GM13977 (cell line): ENCODE data around the gene CTIF.

Experiments used
- DNase-seq: peaks from one replicate; pipeline ENCODE4 v3.0.0; 2012; ENCODE audit warnings: low spot score
- in situ Hi-C: fragments of 300-500 bp; cut with MboI; formaldehyde crosslinking; loops from one replicate; pipeline ENCODE4 v1.12.0; 2022; ENCODE audit warnings: low sequenced_read_pairs, low pct_unique_long_range_greater_than_20kb, mixed read lengths, inconsistent platforms; ENCODE audit not compliant: unreplicated experiment
- TF ChIP-seq, protein P1 (sequence below): IDR thresholded peaks from 2 replicates; pipeline ENCODE4 v1.5.1; 2012; ENCODE audit warnings: mild to moderate bottlenecking, control low read depth; ENCODE audit not compliant: insufficient read depth; ENCODE audit errors: extremely low read depth, missing control alignments

CTIF gene

DNA sequence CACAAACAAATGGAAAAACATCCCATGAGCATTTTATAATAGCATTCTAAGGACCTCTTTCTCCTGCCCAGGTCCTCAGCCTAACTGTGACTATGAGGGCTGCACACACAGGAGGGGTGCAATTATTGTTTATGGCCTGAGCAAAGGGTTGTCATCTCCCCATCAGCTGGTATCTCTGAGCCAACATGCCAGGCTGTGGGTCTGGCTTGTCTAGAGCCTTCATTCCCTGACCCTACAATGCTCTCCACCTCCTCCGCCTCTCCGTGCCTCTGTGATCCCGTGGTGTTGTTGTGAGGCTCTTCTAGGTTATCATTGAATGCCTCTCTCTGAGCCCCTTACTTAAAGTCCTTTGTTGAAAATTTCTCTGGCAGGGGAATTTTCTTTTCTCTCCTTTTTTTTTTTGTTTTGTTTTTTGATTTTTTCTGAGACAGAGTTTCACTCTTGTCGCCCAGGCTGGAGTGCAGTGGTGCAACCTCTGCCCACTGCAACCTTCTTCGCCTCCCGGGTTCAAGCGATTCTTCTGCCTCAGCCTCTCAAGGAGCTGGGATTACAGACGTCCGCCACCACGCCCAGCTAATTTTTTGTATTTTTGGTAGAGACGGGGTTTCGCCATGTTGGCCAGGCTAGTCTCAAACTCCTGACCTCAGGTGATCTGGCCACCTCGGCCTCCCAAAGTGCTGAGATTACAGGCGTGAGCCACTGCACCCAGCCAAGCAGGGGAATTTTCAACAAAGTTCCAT lies 285.6 kb downstream of the CTIF start:
- DNase-seq: no peak
- TF ChIP-seq, protein P1, sequence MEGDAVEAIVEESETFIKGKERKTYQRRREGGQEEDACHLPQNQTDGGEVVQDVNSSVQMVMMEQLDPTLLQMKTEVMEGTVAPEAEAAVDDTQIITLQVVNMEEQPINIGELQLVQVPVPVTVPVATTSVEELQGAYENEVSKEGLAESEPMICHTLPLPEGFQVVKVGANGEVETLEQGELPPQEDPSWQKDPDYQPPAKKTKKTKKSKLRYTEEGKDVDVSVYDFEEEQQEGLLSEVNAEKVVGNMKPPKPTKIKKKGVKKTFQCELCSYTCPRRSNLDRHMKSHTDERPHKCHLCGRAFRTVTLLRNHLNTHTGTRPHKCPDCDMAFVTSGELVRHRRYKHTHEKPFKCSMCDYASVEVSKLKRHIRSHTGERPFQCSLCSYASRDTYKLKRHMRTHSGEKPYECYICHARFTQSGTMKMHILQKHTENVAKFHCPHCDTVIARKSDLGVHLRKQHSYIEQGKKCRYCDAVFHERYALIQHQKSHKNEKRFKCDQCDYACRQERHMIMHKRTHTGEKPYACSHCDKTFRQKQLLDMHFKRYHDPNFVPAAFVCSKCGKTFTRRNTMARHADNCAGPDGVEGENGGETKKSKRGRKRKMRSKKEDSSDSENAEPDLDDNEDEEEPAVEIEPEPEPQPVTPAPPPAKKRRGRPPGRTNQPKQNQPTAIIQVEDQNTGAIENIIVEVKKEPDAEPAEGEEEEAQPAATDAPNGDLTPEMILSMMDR: no peak
- in situ Hi-C loops: no loop called here

DNA sequence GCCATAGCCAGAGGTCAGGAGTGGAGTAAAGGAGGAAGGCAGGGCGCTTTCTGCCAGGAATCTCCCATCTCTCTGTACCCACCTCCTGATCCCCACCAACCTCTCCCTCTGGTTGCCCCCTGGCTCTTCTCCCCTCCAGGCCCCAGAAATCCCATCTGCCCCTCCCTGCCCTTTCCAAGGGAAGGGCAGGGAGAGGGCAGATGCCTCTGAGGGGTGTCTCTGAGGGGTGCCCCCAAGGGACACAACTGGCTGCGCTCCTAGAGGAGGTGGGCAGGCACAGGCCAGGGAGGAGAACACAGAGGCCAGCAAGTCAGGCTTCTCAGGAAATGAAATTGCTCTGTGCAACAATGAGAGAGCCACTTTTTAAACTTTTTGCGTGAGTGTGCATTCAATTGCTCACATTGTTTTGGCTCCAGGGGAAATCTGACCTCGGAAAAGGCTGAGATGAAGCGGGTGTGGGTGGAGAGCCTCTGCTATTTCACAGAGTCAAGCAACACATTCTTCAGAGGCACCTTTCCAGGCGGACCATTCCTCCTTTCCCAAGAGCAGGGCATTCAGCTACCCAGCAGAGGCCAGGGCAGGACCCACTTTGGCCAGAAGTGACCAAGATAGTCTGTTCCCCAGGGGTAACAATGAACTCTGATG lies 286.4 kb downstream of the CTIF start:
- DNase-seq: no peak
- TF ChIP-seq, protein P1: no peak
- in situ Hi-C loops: no loop called here

DNA sequence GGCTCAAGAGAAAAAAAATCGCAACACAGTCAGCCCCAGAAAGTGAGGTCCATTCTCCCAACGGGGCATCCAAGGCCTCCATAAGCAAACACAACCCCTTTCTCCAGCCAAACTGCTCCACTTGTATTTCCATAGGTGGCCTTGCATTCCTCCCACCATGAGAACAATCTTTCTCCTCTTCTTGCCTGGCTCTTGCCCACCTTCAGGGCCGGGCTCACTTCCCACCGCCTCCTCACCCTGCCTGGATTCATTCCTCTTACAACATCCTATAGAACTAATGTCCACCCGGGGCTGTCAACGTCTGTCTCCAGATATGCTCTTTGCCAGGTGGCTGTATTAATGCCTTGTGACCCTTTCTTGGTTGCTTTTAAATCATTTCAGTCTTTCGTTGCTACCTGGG lies 287.4 kb downstream of the CTIF start:
- no peak for DNase-seq
- TF ChIP-seq, protein P1: no peak
- in situ Hi-C loops: no loop called here

DNA sequence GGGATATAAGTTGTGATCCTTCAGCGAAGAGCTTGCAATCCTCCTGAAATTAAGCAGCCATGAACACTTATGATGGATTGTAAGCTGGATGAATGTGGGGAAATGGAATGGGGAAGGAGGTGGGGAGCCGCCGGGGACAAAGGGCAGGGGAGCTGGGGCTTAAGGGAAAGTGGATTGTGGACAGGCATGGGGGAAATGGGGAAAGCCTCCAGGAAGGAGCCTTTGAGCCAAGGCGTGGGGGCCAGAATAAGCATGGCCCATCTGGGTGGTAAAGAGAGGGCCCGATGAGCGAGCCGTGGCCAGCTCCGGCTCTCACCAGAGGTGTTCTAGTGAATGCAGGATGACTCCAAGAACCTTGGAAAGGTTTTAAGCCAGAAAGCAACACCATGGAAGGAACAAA lies 288.0 kb downstream of the CTIF start:
- TF ChIP-seq, protein P1: no peak
- no peak for DNase-seq
- in situ Hi-C loops: no loop called here

DNA sequence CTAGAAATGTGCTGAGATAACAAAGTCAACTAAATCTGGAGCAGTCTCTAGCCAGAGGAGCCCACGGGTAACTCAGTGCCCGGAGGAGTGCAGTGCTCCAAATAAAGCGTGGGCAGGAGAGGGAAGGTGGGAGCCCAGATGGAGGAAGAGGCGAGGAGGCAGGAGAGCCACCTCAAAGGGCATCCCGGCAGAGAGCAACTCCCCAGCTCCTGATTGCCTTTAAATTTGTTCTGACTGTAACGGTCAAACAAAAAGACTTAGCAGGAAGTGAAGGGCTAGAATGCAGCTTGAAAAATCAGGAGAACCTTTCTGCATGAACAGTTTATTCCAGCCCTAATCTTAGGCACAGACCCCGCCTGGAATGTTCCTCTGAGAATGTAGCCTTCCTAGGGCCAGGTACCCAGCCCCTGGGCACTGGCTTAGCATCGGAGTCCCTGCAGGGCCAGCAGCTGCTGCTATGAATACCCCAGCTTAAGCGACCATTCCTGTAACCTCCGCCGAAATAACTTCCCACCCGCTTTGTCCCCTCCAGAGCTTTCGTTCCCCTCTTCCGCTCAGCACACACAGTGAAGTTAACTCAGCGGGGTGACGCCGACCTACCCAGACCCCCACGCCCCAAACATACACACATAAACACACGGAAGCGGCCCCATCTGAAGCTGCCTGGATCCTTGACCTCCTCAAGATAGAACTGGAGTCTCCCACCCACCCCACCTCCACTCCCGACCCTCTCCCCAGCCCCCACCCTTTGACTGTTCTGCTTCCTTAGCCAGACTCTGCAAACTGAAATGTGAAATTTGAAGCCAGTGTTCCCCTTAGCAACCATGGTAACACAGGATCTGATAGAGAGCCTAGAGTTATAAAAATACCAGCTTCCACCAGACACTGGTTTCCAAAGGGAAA lies 288.7 kb downstream of the CTIF start:
- in situ Hi-C loops: no loop called here
- DNase-seq: no peak
- TF ChIP-seq, protein P1: no peak

DNA sequence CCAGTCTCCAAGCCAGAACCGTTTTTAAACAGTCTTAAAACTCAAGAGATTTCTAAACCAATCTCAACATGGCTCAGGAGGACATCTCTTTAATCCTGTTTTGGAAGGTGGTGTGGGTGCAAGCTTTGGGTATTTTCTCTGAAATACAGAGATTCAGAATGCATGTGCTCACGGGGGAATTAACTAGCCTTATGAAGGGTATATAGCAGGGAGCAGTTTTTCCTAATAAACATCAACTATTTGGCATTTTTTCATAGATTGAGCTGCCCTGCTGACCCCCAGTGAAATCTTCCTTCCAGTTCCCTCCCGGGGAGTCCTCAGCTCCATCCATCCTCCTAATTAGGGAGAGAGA lies 289.3 kb downstream of the CTIF start:
- TF ChIP-seq, protein P1: no peak
- in situ Hi-C loops: no loop called here
- DNase-seq: no peak
